ENCODE results near the gene MYL6B. TPM values are rescaled to one million over a fixed set of nuclear protein-coding genes. Genes with fewer than 3 reads are reported as not detected.

MYL6B gene
- polyA plus RNA-seq, 1 donor (not counting 4 experiments of a cell fraction or from before 2014, with no cell fraction given) = 44.9 TPM

DNA sequence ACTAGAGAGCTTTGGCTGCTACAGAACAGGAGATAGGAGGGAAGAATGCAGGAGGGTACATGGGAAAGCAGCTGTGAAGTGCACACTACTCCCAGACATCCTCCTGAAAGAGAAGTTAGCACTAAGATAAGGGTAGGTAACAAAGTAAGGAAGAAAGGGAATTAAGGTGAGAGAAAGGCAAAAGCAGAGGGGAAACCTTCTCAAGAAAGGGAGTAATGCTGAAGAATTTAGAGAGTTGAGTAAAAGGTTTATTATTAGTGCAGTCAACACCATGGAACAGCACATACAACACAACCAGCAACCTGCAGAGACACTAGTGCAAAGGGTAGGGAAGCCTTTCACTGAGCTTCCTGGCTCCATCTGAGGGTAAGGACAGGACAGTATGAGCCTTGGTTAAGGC, 51.9 kb downstream of the MYL6B start:
- Histone ChIP-seq H3K9me1 (ENCODE audit: control insufficient read depth, extremely low read depth, insufficient read depth, low read length) (no peaks in the 10 kb centered on the region), H3K9me3 (ENCODE audit: control insufficient read depth, low read depth, low read length) (no peaks in the 10 kb centered on the region), H3K36me3 (ENCODE audit: control insufficient read depth in 2 of 2, extremely low read depth in 1 of 2, insufficient read depth in 2 of 2, low read length in 2 of 2) (peaks cover 17 to 36% of the 10 kb centered on the region in 2 experiments), H3K4me1 (ENCODE audit: control insufficient read depth, extremely low read depth, insufficient read depth, low read length) (no peaks in the 10 kb centered on the region), H2AFZ (ENCODE audit: control insufficient read depth, low read length) (no peak overlapping the region), H3K79me2 (ENCODE audit: control insufficient read depth, insufficient read depth, low read length) (no peaks in the 10 kb centered on the region), H3K27ac (ENCODE audit: control insufficient read depth, insufficient read depth, low read length) (no peak overlapping the region), H3K9ac (ENCODE audit: control insufficient read depth, extremely low read depth, insufficient read depth, low read length) (no peak overlapping the region), H3K4me2 (ENCODE audit: control insufficient read depth, extremely low read depth, insufficient read depth, low read depth, low read length) (no peak overlapping the region), H3K4me3 (ENCODE audit: control insufficient read depth in 2 of 3, extremely low read depth in 1 of 3, insufficient read depth in 2 of 3, low read depth in 1 of 3, low read length in 3 of 3) (no peak overlapping the region), H3K27me3 (ENCODE audit: control insufficient read depth, extremely low read depth, insufficient read depth, low read length) (no peaks in the 10 kb centered on the region), H4K20me1 (ENCODE audit: control insufficient read depth, extremely low read depth, insufficient read depth, low read length) (no peaks in the 10 kb centered on the region)
- dilution Hi-C loops (cut with MboI; ENCODE audit: extremely low pct_ligation_motif_present, low sequenced_read_pairs) = no loop called here
- FAIRE-seq = no peak
- no peak for DNase-seq (ENCODE audit: low read depth, low spot score)
- TF ChIP-seq EZH2 (IDR thresholded peaks at IDR 0.05; ENCODE audit: low read length) = no peak
- TF ChIP-seq, protein P1, sequence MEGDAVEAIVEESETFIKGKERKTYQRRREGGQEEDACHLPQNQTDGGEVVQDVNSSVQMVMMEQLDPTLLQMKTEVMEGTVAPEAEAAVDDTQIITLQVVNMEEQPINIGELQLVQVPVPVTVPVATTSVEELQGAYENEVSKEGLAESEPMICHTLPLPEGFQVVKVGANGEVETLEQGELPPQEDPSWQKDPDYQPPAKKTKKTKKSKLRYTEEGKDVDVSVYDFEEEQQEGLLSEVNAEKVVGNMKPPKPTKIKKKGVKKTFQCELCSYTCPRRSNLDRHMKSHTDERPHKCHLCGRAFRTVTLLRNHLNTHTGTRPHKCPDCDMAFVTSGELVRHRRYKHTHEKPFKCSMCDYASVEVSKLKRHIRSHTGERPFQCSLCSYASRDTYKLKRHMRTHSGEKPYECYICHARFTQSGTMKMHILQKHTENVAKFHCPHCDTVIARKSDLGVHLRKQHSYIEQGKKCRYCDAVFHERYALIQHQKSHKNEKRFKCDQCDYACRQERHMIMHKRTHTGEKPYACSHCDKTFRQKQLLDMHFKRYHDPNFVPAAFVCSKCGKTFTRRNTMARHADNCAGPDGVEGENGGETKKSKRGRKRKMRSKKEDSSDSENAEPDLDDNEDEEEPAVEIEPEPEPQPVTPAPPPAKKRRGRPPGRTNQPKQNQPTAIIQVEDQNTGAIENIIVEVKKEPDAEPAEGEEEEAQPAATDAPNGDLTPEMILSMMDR (optimal IDR thresholded peaks at IDR 0.05 in 1 of 3, IDR thresholded peaks at IDR 0.05 in 1 of 3, conservative IDR thresholded peaks at IDR 0.05 in 1 of 3; ENCODE audit: extremely low read depth in 1 of 3, insufficient read depth in 2 of 3, low read length in 3 of 3) = no peak

GRCh38 chr12:56205445-56205844, 53.1 kb downstream of the MYL6B start:
- no peaks in the 10 kb centered on the region for H3K79me2 ChIP-seq (ENCODE audit: control insufficient read depth, insufficient read depth, low read length)
- dilution Hi-C loops (cut with MboI; ENCODE audit: extremely low pct_ligation_motif_present, low sequenced_read_pairs) = no loop called here
- TF ChIP-seq EZH2 (IDR thresholded peaks at IDR 0.05; ENCODE audit: low read length) = no peak
- TF ChIP-seq, protein P1 (optimal IDR thresholded peaks at IDR 0.05 in 1 of 3, IDR thresholded peaks at IDR 0.05 in 1 of 3, conservative IDR thresholded peaks at IDR 0.05 in 1 of 3; ENCODE audit: extremely low read depth in 1 of 3, insufficient read depth in 2 of 3, low read length in 3 of 3) = no peak
- H3K4me1 ChIP-seq (ENCODE audit: control insufficient read depth, extremely low read depth, insufficient read depth, low read length) = no peaks in the 10 kb centered on the region
- no peak overlapping the region for H2AFZ ChIP-seq (ENCODE audit: control insufficient read depth, low read length)
- no peaks in the 10 kb centered on the region for H3K9me1 ChIP-seq (ENCODE audit: control insufficient read depth, extremely low read depth, insufficient read depth, low read length)
- H3K9ac ChIP-seq (ENCODE audit: control insufficient read depth, extremely low read depth, insufficient read depth, low read length) = no peak overlapping the region
- no peaks in the 10 kb centered on the region for H3K9me3 ChIP-seq (ENCODE audit: control insufficient read depth, low read depth, low read length)
- peaks cover 22 to 43% of the 10 kb centered on the region in 2 experiments for H3K36me3 ChIP-seq (ENCODE audit: control insufficient read depth in 2 of 2, extremely low read depth in 1 of 2, insufficient read depth in 2 of 2, low read length in 2 of 2)
- H3K27ac ChIP-seq (ENCODE audit: control insufficient read depth, insufficient read depth, low read length) = no peak overlapping the region
- H3K4me3 ChIP-seq (ENCODE audit: control insufficient read depth in 2 of 3, extremely low read depth in 1 of 3, insufficient read depth in 2 of 3, low read depth in 1 of 3, low read length in 3 of 3) = no peak overlapping the region
- DNase-seq (ENCODE audit: low read depth, low spot score) (no peak), FAIRE-seq (no peak)
- no peaks in the 10 kb centered on the region for H3K27me3 ChIP-seq (ENCODE audit: control insufficient read depth, extremely low read depth, insufficient read depth, low read length)
- no peaks in the 10 kb centered on the region for H4K20me1 ChIP-seq (ENCODE audit: control insufficient read depth, extremely low read depth, insufficient read depth, low read length)
- no peak overlapping the region for H3K4me2 ChIP-seq (ENCODE audit: control insufficient read depth, extremely low read depth, insufficient read depth, low read depth, low read length)

Data from keratinocyte (primary cell).